GF-D8 (cell line): ENCODE measurements around the gene CDCA3.
"Not testable (repeated sequence)": the region's sequence is repeated elsewhere in the genome, so short reads cannot be mapped to it uniquely, and the experiment has no call there.

ENCODE experiments used
- DNase-seq: peaks from one replicate; lab custom pipeline; 2025; lab: John Stamatoyannopoulos, UW

The CDCA3 gene

GRCh38 chr12:6872073-6873048 lies 21.3 kb upstream of the CDCA3 start:
- DNase-seq, result peak; percentile 23

- DNase-seq, result no peak
Observed at GRCh38 chr12:6871052-6871957, 20.2 kb upstream of the CDCA3 start.

GRCh38 chr12:6870304-6870703 lies 19.2 kb upstream of the CDCA3 start:
- DNase-seq, result not testable (repeated sequence)

- no peak for DNase-seq
Observed at GRCh38 chr12:6869049-6870021, 18.2 kb upstream of the CDCA3 start.

GRCh38 chr12:6868211-6869048 lies 17.3 kb upstream of the CDCA3 start:
- DNase-seq, result no peak

GRCh38 chr12:6867413-6868210 lies 16.5 kb upstream of the CDCA3 start, which contains the start of gene TPI1:
Gene TPI1, plus strand, starts transcription at chr12:6867531. Its CDS starts 36 bp downstream, at chr12:6867567.
- peak; percentile 51 for DNase-seq

GRCh38 chr12:6866920-6867412 lies 15.9 kb upstream of the CDCA3 start:
- no peak for DNase-seq

GRCh38 chr12:6866163-6866919 lies 15.3 kb upstream of the CDCA3 start:
- DNase-seq, result no peak

- DNase-seq, result not testable (repeated sequence)
Observed at GRCh38 chr12:6865307-6865706, 14.2 kb upstream of the CDCA3 start.

- no peak for DNase-seq
Observed at GRCh38 chr12:6863586-6864321, 12.7 kb upstream of the CDCA3 start.

- no peak for DNase-seq
Observed at GRCh38 chr12:6863033-6863432, 11.9 kb upstream of the CDCA3 start.

- DNase-seq, result no peak
Observed at GRCh38 chr12:6861391-6861790, 10.3 kb upstream of the CDCA3 start.

GRCh38 chr12:6860942-6861341 lies 9.9 kb upstream of the CDCA3 start:
- no peak for DNase-seq

- no peak for DNase-seq
Observed at GRCh38 chr12:6860116-6860515, 9.0 kb upstream of the CDCA3 start.

- no peak for DNase-seq
Observed at GRCh38 chr12:6858799-6859198, 7.7 kb upstream of the CDCA3 start.

- DNase-seq, result no peak
Observed at GRCh38 chr12:6855322-6855721, 4.2 kb upstream of the CDCA3 start.

- DNase-seq, result no peak
Observed at GRCh38 chr12:6854036-6854435, 3.0 kb upstream of the CDCA3 start.

- no peak for DNase-seq
Observed at GRCh38 chr12:6853626-6854025, 2.5 kb upstream of the CDCA3 start.
